Cardiac ventricle fibroblast (primary cell): ENCODE results near the gene ZNF174. TPM values are rescaled to one million over a fixed set of nuclear protein-coding genes. Genes with fewer than 3 reads are reported as not detected.

Experiments used
- total RNA-seq: library from RNA; depleted of rRNA; stranded (reverse); fragments of >200 nt; gene quantifications from 2 replicates; pipeline ENCODE4 v1.2.3, GENCODE V29; 2015

Gene ZNF174
- 9.9 and 11.8 TPM in 2 replicates for total RNA-seq

GRCh38 chr16:3400779-3401688 lies at the start of gene ZNF174, which contains the start of gene ZSCAN32:
TSS of gene ZNF174 (plus strand) at chr16:3401215. CDS start at chr16:3402005, 790 bp downstream.
TSS of gene ZSCAN32 (minus strand) at chr16:3401004. CDS start at chr16:3397557, 3,447 bp downstream.

GRCh38 chr16:3355589-3355988 lies 45.4 kb upstream of the ZNF174 start, which contains the start of gene OR2C1:
TSS of gene OR2C1 (plus strand) at chr16:3355889. CDS start at chr16:3355941, 52 bp downstream.

GRCh38 chr16:3443108-3444031 lies 42.4 kb downstream of the ZNF174 start, which contains the start of the genes NAA60 and ZNF597:
TSS of gene NAA60 (plus strand) at chr16:3443680. CDS start at chr16:3476228, 32,548 bp downstream.
TSS of gene ZNF597 (minus strand) at chr16:3443504. CDS start at chr16:3443153, 351 bp downstream.

Other genes with a start within 250 kb of the ZNF174 start
- gene OR1F1, start 213.0 kb upstream of the ZNF174 start, total RNA-seq, result not detected in 2 replicates
- gene ZNF200, start 166.1 kb upstream of the ZNF174 start, total RNA-seq, result 5.2 and 8.3 TPM in 2 replicates
- gene MEFV, start 144.6 kb upstream of the ZNF174 start, total RNA-seq, result 0.15 TPM in 1 of 2 replicates, not detected in the other
- gene ZNF263, start 117.7 kb upstream of the ZNF174 start, total RNA-seq, result 30.3 and 32.1 TPM in 2 replicates
- 1.8 and 4.1 TPM in 2 replicates for gene TIGD7, start 95.8 kb upstream of the ZNF174 start, total RNA-seq
- 10.9 and 19.3 TPM in 2 replicates for gene ZNF75A, start 95.7 kb upstream of the ZNF174 start, total RNA-seq
- gene OR2C1, start 45.3 kb upstream of the ZNF174 start, total RNA-seq, result 0.12 TPM in 1 of 2 replicates, not detected in the other
- gene ZSCAN32, start 211 bp upstream of the ZNF174 start, total RNA-seq, result 7.8 and 9.2 TPM in 2 replicates
- 1.7 and 2.0 TPM in 2 replicates for gene ZNF597, start 42.3 kb downstream of the ZNF174 start, total RNA-seq
- gene NAA60, start 42.5 kb downstream of the ZNF174 start, total RNA-seq, result 24.1 and 31.1 TPM in 2 replicates
- not detected in 2 replicates for gene C16orf90, start 94.3 kb downstream of the ZNF174 start, total RNA-seq
- 13.2 and 19.5 TPM in 2 replicates for gene CLUAP1, start 99.8 kb downstream of the ZNF174 start, total RNA-seq
- gene NLRC3, start 176.2 kb downstream of the ZNF174 start, total RNA-seq, result 0.19 TPM in 1 of 2 replicates, not detected in the other
- gene SLX4, start 210.4 kb downstream of the ZNF174 start, total RNA-seq, result 2.7 and 3.2 TPM in 2 replicates